Spleen (tissue), 7 donors: ENCODE results near the gene PACSIN2.

Source experiments
- CTCF ChIP-seq, 11 experiments: fragments of 200-600 bp in 7 of 11; fragments of 450-650 bp in 4 of 11; sonication (generic) in 4 of 11; IDR thresholded peaks in 8 of 11; conservative IDR thresholded peaks in 3 of 11; 1 replicate in 7 of 11; 2 replicates in 4 of 11; pipeline versions ENCODE4 v1.4.0 to v1.8.0; 2016 to 2021; ENCODE audit warnings: antibody characterized with exemption in 11 of 11, inconsistent platforms in 4 of 11, mild to moderate bottlenecking in 1 of 11
- POLR2A ChIP-seq, 3 donors: fragments of 450-650 bp; IDR thresholded peaks; one replicate each; pipeline ENCODE4 v1.5.1; 2017; ENCODE audit warnings: antibody characterized with exemption in 3 of 3, mild to moderate bottlenecking in 1 of 3
- POLR2AphosphoS5 ChIP-seq, 3 donors: sonication (generic); formaldehyde crosslinking; IDR thresholded peaks; one replicate each; pipeline ENCODE4 v1.5.1; 2017; ENCODE audit warnings: antibody characterized with exemption in 3 of 3
- donor health status: DM: no; HTN: no; CAD: no; lungs with moderate emphysema.
- donor health status: DM: no; HTN: no; CAD: no.
- donor health status: DM: no; HTN: no; CAD: no.

GRCh38 chr22:43009444-43009843 is 5.5 kb downstream of the PACSIN2 start:
- TF ChIP-seq CTCF (IDR thresholded peaks at IDR 0.05 in 8 of 11, conservative IDR thresholded peaks at IDR 0.05 in 3 of 11) (no peak), POLR2A (IDR thresholded peaks at IDR 0.05) (no peak), POLR2AphosphoS5 (IDR thresholded peaks at IDR 0.05) (no peak)
